H1 (cell line): Measurements from ENCODE around the gene TCERG1L. TPM values are rescaled to one million over a fixed set of nuclear protein-coding genes. Genes with fewer than 3 reads are reported as not detected.

ENCODE experiments used
- POLR2A ChIP-seq, 2 experiments: IDR thresholded peaks; 1 replicate in 1 of 2; 2 replicates in 1 of 2; pipeline ENCODE4 v1.6.1; 2011; ENCODE audit warnings: low read depth in 2 of 2, low read length in 2 of 2, mild to moderate bottlenecking in 2 of 2; ENCODE audit errors: control extremely low read depth in 1 of 2
- polyA plus RNA-seq, 7 experiments: library from polyadenylated mRNA; depleted of rRNA in 3 of 7; stranded (reverse) in 5 of 7; unstranded in 2 of 7; fragments of >200 nt in 5 of 7; fragments of 200-250 nt in 2 of 7; gene quantifications; 1 replicate in 5 of 7; 2 replicates in 1 of 7; 4 replicates in 1 of 7; pipeline versions ENCODE4 v1.2.1 to v1.2.3, GENCODE V29; 2011 to 2013; ENCODE audit warnings: missing spikeins in 2 of 7, mixed read lengths in 2 of 7
- total RNA-seq: library from RNA; stranded (reverse); fragmentation: NEBNext Ultra II Directional; extraction: Animal tissue kit (Norgen Biotek cat#: 25700); gene quantifications from 2 replicates; pipeline ENCODE4 v1.2.1, GENCODE V29; 2021

Gene TCERG1L
- total and polyA plus RNA-seq, 2 of the 8 experiments (the other 6 are each of a cell fraction or from before 2014, with no cell fraction given): 3.9 to 6.9 TPM

- TF ChIP-seq POLR2A (IDR thresholded peaks at IDR 0.05; ENCODE audit: control extremely low read depth in 1 of 2, low read depth in 2 of 2, low read length in 2 of 2): no peak
- TF ChIP-seq, all 59 proteins: peak for 0
These were observed 43.8 kb downstream of the TCERG1L start (continued) for GRCh38 chr10:131267814-131268095.
